ENCODE data around the gene RERE.

- TF ChIP-seq POLR2AphosphoS5 (IDR thresholded peaks at IDR 0.05) = no peak
- TF ChIP-seq CTCF (IDR thresholded peaks at IDR 0.05) = no peak
- TF ChIP-seq EP300 (IDR thresholded peaks at IDR 0.05) = no peak
- TF ChIP-seq POLR2A (IDR thresholded peaks at IDR 0.05) = no peak
Measured at GRCh38 chr1:8506995-8507615, 310.3 kb downstream of the RERE start.
